Neural cell (in vitro differentiated cells): Measurements from ENCODE around the gene EMCN. TPM values are rescaled to one million over a fixed set of nuclear protein-coding genes. Genes with fewer than 3 reads are reported as not detected.

Source experiments
- H2AFZ ChIP-seq: fragments of 200-600, 300-800 bp; sonication (generic), shearing (Covaris generic); 2 replicates; pipeline ENCODE4 v1.6.0; 2014; ENCODE audit warnings: low read depth, mild to moderate bottlenecking, antibody characterized with exemption, low read length, moderate library complexity
- H3F3A ChIP-seq: fragments of 200-600 bp; shearing (Covaris generic); 2 replicates; pipeline ENCODE4 v1.6.1; 2016; ENCODE audit warnings: mild to moderate bottlenecking, moderate library complexity, mixed read lengths, antibody characterized with exemption, low read length; ENCODE audit not compliant: insufficient read depth, poor library complexity, severe bottlenecking
- H3K27ac ChIP-seq: fragments of 200-600, 300-800 bp; sonication (generic), shearing (Covaris generic); 2 replicates; pipeline ENCODE4 v1.5.1; 2014; ENCODE audit warnings: mild to moderate bottlenecking, low read length, moderate library complexity
- H3K27me3 ChIP-seq: fragments of 300-800, 200-600 bp; sonication (generic), shearing (Covaris generic); 2 replicates; pipeline ENCODE4 v1.6.0; 2014; ENCODE audit warnings: mild to moderate bottlenecking, low read depth, low read length, moderate library complexity; ENCODE audit not compliant: insufficient read depth
- H3K36me3 ChIP-seq: fragments of 300-800, 200-600 bp; sonication (generic), shearing (Covaris generic); 2 replicates; pipeline ENCODE4 v1.5.1; 2014; ENCODE audit warnings: mild to moderate bottlenecking, antibody characterized with exemption, low read length, moderate library complexity; ENCODE audit not compliant: insufficient read depth
- H3K4me2 ChIP-seq: fragments of 300-800, 200-600 bp; sonication (generic), shearing (Covaris generic); 2 replicates; pipeline ENCODE4 v1.6.0; 2014; ENCODE audit warnings: mild to moderate bottlenecking, low read length
- H3K4me3 ChIP-seq: fragments of 300-800, 200-600 bp; sonication (generic), shearing (Covaris generic); 2 replicates; pipeline ENCODE4 v1.5.1; 2014; ENCODE audit warnings: mild to moderate bottlenecking, low read length, moderate library complexity
- H3K79me2 ChIP-seq: fragments of 200-600 bp; shearing (Covaris generic); replicated peaks from 2 replicates; pipeline ENCODE4 v1.6.0; 2014; ENCODE audit warnings: mild to moderate bottlenecking, low read length, moderate library complexity; ENCODE audit not compliant: insufficient read depth
- H3K9ac ChIP-seq: fragments of 300-800, 200-600 bp; sonication (generic), shearing (Covaris generic); 2 replicates; pipeline ENCODE4 v1.6.1; 2016; ENCODE audit warnings: mild to moderate bottlenecking, low read length, mixed read lengths
- H3K9me2 ChIP-seq: fragments of 200-600 bp; shearing (Covaris generic); 2 replicates; pipeline ENCODE4 v1.6.1; 2016; ENCODE audit warnings: mild to moderate bottlenecking, low read length, mixed read lengths; ENCODE audit not compliant: insufficient read depth
- H3K9me3 ChIP-seq: fragments of 200-600, 300-800 bp; sonication (generic), shearing (Covaris generic); 2 replicates; pipeline ENCODE4 v1.6.1; 2016; ENCODE audit warnings: mild to moderate bottlenecking, mixed run types, low read length, moderate library complexity, mixed read lengths
- H4K20me1 ChIP-seq: fragments of 200-600 bp; shearing (Covaris generic); 2 replicates; pipeline ENCODE4 v1.6.1; 2016; ENCODE audit warnings: mild to moderate bottlenecking, mixed run types; ENCODE audit not compliant: insufficient read depth
- EP300 ChIP-seq: fragments of 450-650 bp; conservative IDR thresholded peaks from 2 replicates; pipeline ENCODE4 v1.6.1; 2014; ENCODE audit warnings: antibody characterized with exemption, mild to moderate bottlenecking, moderate library complexity; ENCODE audit not compliant: poor library complexity, severe bottlenecking
- EZH2 ChIP-seq: fragments of 200-600, 300-800 bp; shearing (Covaris generic), sonication (generic); IDR thresholded peaks from 2 replicates; pipeline ENCODE4 v1.6.1; 2014; ENCODE audit warnings: antibody characterized with exemption, low read length, borderline replicate concordance, mild to moderate bottlenecking; ENCODE audit not compliant: insufficient read depth, poor library complexity, severe bottlenecking
- MXI1 ChIP-seq: fragments of 450-650 bp; conservative IDR thresholded peaks from 2 replicates; pipeline ENCODE4 v1.6.1; 2014; ENCODE audit warnings: antibody characterized with exemption, mild to moderate bottlenecking; ENCODE audit not compliant: poor library complexity, severe bottlenecking
- POLR2AphosphoS5 ChIP-seq: IDR thresholded peaks from 2 replicates; pipeline ENCODE4 v1.6.1; 2012
- RAD21 ChIP-seq: fragments of 450-650 bp; conservative IDR thresholded peaks from 2 replicates; pipeline ENCODE4 v1.6.1; 2014; ENCODE audit warnings: antibody characterized with exemption, mild to moderate bottlenecking, moderate library complexity
- SMC3 ChIP-seq: fragments of 450-650 bp; conservative IDR thresholded peaks from 2 replicates; pipeline ENCODE4 v1.6.1; 2014; ENCODE audit warnings: antibody characterized with exemption, mild to moderate bottlenecking, moderate library complexity; ENCODE audit not compliant: poor library complexity
- TAF1 ChIP-seq: IDR thresholded peaks from 2 replicates; pipeline ENCODE4 v1.6.1; 2012; ENCODE audit warnings: low read depth
- polyA plus RNA-seq: library from polyadenylated mRNA; depleted of rRNA; stranded (reverse); fragments of >200 nt; gene quantifications from 2 replicates; pipeline ENCODE4 v1.2.3, GENCODE V29; 2014
- TF ChIP-seq, protein P1 (sequence below): IDR thresholded peaks from 2 replicates; pipeline ENCODE4 v1.6.1; 2012; ENCODE audit warnings: borderline replicate concordance
- TF ChIP-seq, protein P2 (sequence below): fragments of 450-650 bp; IDR thresholded peaks from 2 replicates; pipeline ENCODE4 v1.5.1; 2014; ENCODE audit warnings: antibody characterized with exemption, mild to moderate bottlenecking, moderate library complexity; ENCODE audit not compliant: poor library complexity, severe bottlenecking

Gene EMCN
- polyA plus RNA-seq, 1 donor from 2014 or later: 0.77 TPM

- Histone ChIP-seq H3K27ac (no peak overlapping the region), H3K79me2 (no peaks in the 10 kb centered on the region), H2AFZ (no peak overlapping the region), H3K9me3 (no peaks in the 10 kb centered on the region), H3K9ac (no peak overlapping the region), H3K27me3 (no peaks in the 10 kb centered on the region), H3K4me2 (no peak overlapping the region), H3K9me2 (no peaks in the 10 kb centered on the region), H3F3A (no peaks in the 10 kb centered on the region), H3K4me3 (no peak overlapping the region), H3K36me3 (no peaks in the 10 kb centered on the region), H4K20me1 (no peaks in the 10 kb centered on the region)
- TF ChIP-seq TAF1: no peak
- no peak for TF ChIP-seq POLR2AphosphoS5
- TF ChIP-seq, protein P1, sequence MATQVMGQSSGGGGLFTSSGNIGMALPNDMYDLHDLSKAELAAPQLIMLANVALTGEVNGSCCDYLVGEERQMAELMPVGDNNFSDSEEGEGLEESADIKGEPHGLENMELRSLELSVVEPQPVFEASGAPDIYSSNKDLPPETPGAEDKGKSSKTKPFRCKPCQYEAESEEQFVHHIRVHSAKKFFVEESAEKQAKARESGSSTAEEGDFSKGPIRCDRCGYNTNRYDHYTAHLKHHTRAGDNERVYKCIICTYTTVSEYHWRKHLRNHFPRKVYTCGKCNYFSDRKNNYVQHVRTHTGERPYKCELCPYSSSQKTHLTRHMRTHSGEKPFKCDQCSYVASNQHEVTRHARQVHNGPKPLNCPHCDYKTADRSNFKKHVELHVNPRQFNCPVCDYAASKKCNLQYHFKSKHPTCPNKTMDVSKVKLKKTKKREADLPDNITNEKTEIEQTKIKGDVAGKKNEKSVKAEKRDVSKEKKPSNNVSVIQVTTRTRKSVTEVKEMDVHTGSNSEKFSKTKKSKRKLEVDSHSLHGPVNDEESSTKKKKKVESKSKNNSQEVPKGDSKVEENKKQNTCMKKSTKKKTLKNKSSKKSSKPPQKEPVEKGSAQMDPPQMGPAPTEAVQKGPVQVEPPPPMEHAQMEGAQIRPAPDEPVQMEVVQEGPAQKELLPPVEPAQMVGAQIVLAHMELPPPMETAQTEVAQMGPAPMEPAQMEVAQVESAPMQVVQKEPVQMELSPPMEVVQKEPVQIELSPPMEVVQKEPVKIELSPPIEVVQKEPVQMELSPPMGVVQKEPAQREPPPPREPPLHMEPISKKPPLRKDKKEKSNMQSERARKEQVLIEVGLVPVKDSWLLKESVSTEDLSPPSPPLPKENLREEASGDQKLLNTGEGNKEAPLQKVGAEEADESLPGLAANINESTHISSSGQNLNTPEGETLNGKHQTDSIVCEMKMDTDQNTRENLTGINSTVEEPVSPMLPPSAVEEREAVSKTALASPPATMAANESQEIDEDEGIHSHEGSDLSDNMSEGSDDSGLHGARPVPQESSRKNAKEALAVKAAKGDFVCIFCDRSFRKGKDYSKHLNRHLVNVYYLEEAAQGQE: no peak
- TF ChIP-seq EZH2: no peak
- no peak for TF ChIP-seq MXI1
- TF ChIP-seq RAD21: no peak
- TF ChIP-seq, protein P2, sequence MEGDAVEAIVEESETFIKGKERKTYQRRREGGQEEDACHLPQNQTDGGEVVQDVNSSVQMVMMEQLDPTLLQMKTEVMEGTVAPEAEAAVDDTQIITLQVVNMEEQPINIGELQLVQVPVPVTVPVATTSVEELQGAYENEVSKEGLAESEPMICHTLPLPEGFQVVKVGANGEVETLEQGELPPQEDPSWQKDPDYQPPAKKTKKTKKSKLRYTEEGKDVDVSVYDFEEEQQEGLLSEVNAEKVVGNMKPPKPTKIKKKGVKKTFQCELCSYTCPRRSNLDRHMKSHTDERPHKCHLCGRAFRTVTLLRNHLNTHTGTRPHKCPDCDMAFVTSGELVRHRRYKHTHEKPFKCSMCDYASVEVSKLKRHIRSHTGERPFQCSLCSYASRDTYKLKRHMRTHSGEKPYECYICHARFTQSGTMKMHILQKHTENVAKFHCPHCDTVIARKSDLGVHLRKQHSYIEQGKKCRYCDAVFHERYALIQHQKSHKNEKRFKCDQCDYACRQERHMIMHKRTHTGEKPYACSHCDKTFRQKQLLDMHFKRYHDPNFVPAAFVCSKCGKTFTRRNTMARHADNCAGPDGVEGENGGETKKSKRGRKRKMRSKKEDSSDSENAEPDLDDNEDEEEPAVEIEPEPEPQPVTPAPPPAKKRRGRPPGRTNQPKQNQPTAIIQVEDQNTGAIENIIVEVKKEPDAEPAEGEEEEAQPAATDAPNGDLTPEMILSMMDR: no peak
- no peak for TF ChIP-seq EP300
- TF ChIP-seq SMC3: no peak
Observed at GRCh38 chr4:100431416-100431815, 86.4 kb downstream of the EMCN start.

- no peak overlapping the region for H3K9ac ChIP-seq
- no peak overlapping the region for H2AFZ ChIP-seq
- H3F3A ChIP-seq: no peaks in the 10 kb centered on the region
- H3K9me3 ChIP-seq: no peaks in the 10 kb centered on the region
- TF ChIP-seq SMC3 (no peak), EP300 (no peak), MXI1 (no peak), POLR2AphosphoS5 (no peak), EZH2 (no peak), RAD21 (no peak), TAF1 (no peak)
- TF ChIP-seq, protein P1: no peak
- TF ChIP-seq, protein P2: no peak
- no peaks in the 10 kb centered on the region for H4K20me1 ChIP-seq
- H3K79me2 ChIP-seq: no peaks in the 10 kb centered on the region
- H3K4me2 ChIP-seq: no peak overlapping the region
- H3K27me3 ChIP-seq: no peaks in the 10 kb centered on the region
- H3K9me2 ChIP-seq: no peaks in the 10 kb centered on the region
- H3K36me3 ChIP-seq: no peaks in the 10 kb centered on the region
- no peak overlapping the region for H3K4me3 ChIP-seq
- H3K27ac ChIP-seq: no peak overlapping the region
Observed at GRCh38 chr4:100430451-100430850, 87.4 kb downstream of the EMCN start.
